HepG2 (cell line): Measurements from ENCODE around the gene ANKRD13D. TPM values are rescaled to one million over a fixed set of nuclear protein-coding genes. Genes with fewer than 3 reads are reported as not detected.

Experiments used
- ERF ChIP-seq: IDR thresholded peaks from 2 replicates; pipeline ENCODE4 v1.6.1; 2018; ENCODE audit warnings: missing biosample characterization, missing genetic modification reagents
- JUN ChIP-seq: sonication (generic); formaldehyde crosslinking; IDR thresholded peaks from 2 replicates; pipeline ENCODE4 v1.4.0; 2020; ENCODE audit warnings: mild to moderate bottlenecking, missing genetic modification reagents
- RBM22 ChIP-seq: fragments of 200-400 bp; formaldehyde crosslinking; optimal IDR thresholded peaks from 2 replicates; pipeline ENCODE3; 2017; ENCODE audit warnings: mild to moderate bottlenecking, low read length, moderate library complexity
- SATB2 ChIP-seq: sonication (generic); formaldehyde crosslinking; IDR thresholded peaks from 2 replicates; pipeline ENCODE4 v1.5.0; 2020; ENCODE audit warnings: missing genetic modification reagents
- TARDBP ChIP-seq: sonication (generic); formaldehyde crosslinking; IDR thresholded peaks from 2 replicates; pipeline ENCODE4 v1.8.0; 2022; ENCODE audit warnings: mild to moderate bottlenecking, missing genetic modification reagents
- TSC22D2 ChIP-seq: sonication (generic); formaldehyde crosslinking; IDR thresholded peaks from 2 replicates; pipeline ENCODE4 v1.5.1; 2020; ENCODE audit warnings: missing genetic modification reagents, mild to moderate bottlenecking, borderline replicate concordance
- ZNF143 ChIP-seq: sonication (generic); formaldehyde crosslinking; IDR thresholded peaks from 2 replicates; pipeline ENCODE4 v1.4.0; 2020; ENCODE audit warnings: missing genetic modification reagents
- ZNF557 ChIP-seq: sonication (generic); formaldehyde crosslinking; IDR thresholded peaks from 2 replicates; pipeline ENCODE4 v1.4.0; 2020; ENCODE audit warnings: missing genetic modification reagents
- ZNF777 ChIP-seq: sonication (generic); formaldehyde crosslinking; IDR thresholded peaks from 2 replicates; pipeline ENCODE4 v1.4.0; 2020; ENCODE audit warnings: missing genetic modification reagents
- polyA plus RNA-seq, 8 experiments: library from polyadenylated mRNA; depleted of rRNA in 3 of 8; stranded (reverse) in 7 of 8; unstranded in 1 of 8; fragments of >200 nt; fragmentation: Illumina TruSeq in 4 of 8; extraction: Trizol in 4 of 8; gene quantifications; 2 replicates each; pipeline versions ENCODE4 v1.2.1 to v1.2.3, GENCODE V29; 2011 to 2016; ENCODE audit warnings: low read depth in 4 of 8, missing spikeins in 1 of 8, mixed read lengths in 1 of 8; ENCODE audit not compliant: insufficient read depth in 1 of 8
- total RNA-seq, 5 experiments: library from RNA; depleted of rRNA; stranded (reverse); fragments of >200 nt; fragmentation: Illumina TruSeq; extraction: Trizol; gene quantifications; 2 replicates each; pipeline ENCODE4 v1.2.3, GENCODE V29; 2016; ENCODE audit warnings: low read depth in 1 of 5
- TF ChIP-seq, protein P1 (sequence below): sonication (generic); formaldehyde crosslinking; IDR thresholded peaks from 2 replicates; pipeline ENCODE4 v1.5.0; 2020; ENCODE audit warnings: mild to moderate bottlenecking, low read depth, missing genetic modification reagents, borderline replicate concordance
- TF ChIP-seq, protein P2 (sequence below): IDR thresholded peaks from 2 replicates; pipeline ENCODE4 v1.6.1; 2016; ENCODE audit warnings: missing compliant biosample characterization, missing genetic modification reagents, borderline replicate concordance
- TF ChIP-seq, protein P3 (sequence below): sonication (generic); formaldehyde crosslinking; IDR thresholded peaks from 2 replicates; pipeline ENCODE4 v1.5.1; 2020; ENCODE audit warnings: mild to moderate bottlenecking, missing genetic modification reagents, moderate library complexity
- TF ChIP-seq, protein P4 (sequence below): sonication (generic); formaldehyde crosslinking; IDR thresholded peaks from 2 replicates; pipeline ENCODE4 v1.4.0; 2020; ENCODE audit warnings: missing genetic modification reagents
- TF ChIP-seq, protein P5 (sequence below): IDR thresholded peaks from 2 replicates; pipeline ENCODE4 v1.4.0; 2020; ENCODE audit warnings: mild to moderate bottlenecking, missing genetic modification reagents

ANKRD13D gene
- total and polyA plus RNA-seq, 2 of the 13 experiments (the other 11 are each of a cell fraction or from before 2014, with no cell fraction given), result 18.6 to 27.3 TPM

DNA sequence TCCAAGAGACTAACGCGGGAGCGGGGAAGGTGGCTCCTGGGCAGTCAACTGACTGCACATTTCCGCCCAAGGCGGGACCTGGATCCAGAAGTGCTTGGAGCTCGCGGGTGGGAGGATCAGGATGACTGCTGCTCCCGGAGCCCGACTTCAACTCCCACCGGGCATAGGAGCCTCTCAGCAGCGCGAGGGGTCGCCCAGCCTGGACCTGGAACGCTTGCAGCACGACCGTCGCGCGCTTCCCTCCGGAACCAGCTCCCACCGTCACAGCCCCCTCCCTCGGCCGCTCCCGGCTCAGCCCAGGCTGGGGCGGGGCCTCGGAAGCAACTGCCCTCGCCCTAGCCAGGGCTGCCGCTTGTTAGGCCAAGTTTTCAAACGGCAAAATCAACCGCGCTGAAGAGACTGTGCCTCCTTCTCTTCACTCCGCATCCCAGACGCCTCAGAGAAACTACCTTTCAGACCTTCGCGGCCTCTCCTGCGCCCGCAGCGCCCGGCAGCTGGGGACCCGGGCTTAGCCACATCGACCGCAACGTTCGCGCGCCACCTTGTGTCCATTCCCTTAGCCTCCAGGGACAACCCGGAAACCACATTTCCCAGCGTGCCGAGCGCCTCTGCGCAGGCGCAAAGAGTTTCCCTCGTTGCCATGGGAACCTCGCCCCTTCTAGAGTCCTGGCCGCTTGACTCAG, 28.2 kb downstream of the ANKRD13D start (continued):
- TF ChIP-seq, protein P1, sequence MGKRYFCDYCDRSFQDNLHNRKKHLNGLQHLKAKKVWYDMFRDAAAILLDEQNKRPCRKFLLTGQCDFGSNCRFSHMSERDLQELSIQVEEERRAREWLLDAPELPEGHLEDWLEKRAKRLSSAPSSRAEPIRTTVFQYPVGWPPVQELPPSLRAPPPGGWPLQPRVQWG (CRISPR knock-in tag), result no peak
- TF ChIP-seq, protein P2, sequence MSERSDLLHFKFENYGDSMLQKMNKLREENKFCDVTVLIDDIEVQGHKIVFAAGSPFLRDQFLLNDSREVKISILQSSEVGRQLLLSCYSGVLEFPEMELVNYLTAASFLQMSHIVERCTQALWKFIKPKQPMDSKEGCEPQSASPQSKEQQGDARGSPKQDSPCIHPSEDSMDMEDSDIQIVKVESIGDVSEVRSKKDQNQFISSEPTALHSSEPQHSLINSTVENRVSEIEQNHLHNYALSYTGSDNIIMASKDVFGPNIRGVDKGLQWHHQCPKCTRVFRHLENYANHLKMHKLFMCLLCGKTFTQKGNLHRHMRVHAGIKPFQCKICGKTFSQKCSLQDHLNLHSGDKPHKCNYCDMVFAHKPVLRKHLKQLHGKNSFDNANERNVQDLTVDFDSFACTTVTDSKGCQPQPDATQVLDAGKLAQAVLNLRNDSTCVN (CRISPR knock-in tag), result peak; percentile 62; the same call in 1 of the 2 replicates
- peak; percentile 84 for TF ChIP-seq ZNF777 (CRISPR knock-in tag)
- TF ChIP-seq, protein P3, sequence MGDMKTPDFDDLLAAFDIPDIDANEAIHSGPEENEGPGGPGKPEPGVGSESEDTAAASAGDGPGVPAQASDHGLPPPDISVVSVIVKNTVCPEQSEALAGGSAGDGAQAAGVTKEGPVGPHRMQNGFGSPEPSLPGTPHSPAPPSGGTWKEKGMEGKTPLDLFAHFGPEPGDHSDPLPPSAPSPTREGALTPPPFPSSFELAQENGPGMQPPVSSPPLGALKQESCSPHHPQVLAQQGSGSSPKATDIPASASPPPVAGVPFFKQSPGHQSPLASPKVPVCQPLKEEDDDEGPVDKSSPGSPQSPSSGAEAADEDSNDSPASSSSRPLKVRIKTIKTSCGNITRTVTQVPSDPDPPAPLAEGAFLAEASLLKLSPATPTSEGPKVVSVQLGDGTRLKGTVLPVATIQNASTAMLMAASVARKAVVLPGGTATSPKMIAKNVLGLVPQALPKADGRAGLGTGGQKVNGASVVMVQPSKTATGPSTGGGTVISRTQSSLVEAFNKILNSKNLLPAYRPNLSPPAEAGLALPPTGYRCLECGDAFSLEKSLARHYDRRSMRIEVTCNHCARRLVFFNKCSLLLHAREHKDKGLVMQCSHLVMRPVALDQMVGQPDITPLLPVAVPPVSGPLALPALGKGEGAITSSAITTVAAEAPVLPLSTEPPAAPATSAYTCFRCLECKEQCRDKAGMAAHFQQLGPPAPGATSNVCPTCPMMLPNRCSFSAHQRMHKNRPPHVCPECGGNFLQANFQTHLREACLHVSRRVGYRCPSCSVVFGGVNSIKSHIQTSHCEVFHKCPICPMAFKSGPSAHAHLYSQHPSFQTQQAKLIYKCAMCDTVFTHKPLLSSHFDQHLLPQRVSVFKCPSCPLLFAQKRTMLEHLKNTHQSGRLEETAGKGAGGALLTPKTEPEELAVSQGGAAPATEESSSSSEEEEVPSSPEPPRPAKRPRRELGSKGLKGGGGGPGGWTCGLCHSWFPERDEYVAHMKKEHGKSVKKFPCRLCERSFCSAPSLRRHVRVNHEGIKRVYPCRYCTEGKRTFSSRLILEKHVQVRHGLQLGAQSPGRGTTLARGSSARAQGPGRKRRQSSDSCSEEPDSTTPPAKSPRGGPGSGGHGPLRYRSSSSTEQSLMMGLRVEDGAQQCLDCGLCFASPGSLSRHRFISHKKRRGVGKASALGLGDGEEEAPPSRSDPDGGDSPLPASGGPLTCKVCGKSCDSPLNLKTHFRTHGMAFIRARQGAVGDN (CRISPR knock-in tag), result peak; percentile 92
- no peak for TF ChIP-seq SATB2
- TF ChIP-seq TSC22D2, result peak; percentile 50; the same call in 1 of the 2 replicates
- peak; percentile 99 for TF ChIP-seq ZNF143 (CRISPR knock-in tag)
- TF ChIP-seq, protein P4, sequence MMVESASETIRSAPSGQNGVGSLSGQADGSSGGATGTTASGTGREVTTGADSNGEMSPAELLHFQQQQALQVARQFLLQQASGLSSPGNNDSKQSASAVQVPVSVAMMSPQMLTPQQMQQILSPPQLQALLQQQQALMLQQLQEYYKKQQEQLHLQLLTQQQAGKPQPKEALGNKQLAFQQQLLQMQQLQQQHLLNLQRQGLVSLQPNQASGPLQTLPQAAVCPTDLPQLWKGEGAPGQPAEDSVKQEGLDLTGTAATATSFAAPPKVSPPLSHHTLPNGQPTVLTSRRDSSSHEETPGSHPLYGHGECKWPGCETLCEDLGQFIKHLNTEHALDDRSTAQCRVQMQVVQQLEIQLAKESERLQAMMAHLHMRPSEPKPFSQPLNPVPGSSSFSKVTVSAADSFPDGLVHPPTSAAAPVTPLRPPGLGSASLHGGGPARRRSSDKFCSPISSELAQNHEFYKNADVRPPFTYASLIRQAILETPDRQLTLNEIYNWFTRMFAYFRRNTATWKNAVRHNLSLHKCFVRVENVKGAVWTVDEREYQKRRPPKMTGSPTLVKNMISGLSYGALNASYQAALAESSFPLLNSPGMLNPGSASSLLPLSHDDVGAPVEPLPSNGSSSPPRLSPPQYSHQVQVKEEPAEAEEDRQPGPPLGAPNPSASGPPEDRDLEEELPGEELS (CRISPR knock-in tag), result peak; percentile 32; the same call in 1 of the 2 replicates
- TF ChIP-seq ERF (CRISPR knock-in tag), result peak; percentile 75; the same call in 1 of the 2 replicates
- 0 out of 2 replicates have a peak, but pooled peaks have one; percentile 40 for TF ChIP-seq JUN
- peak; percentile 76; the same call in 1 of the 2 replicates for TF ChIP-seq ZNF557
- TF ChIP-seq RBM22, result peak; percentile 83
- TF ChIP-seq, protein P5, sequence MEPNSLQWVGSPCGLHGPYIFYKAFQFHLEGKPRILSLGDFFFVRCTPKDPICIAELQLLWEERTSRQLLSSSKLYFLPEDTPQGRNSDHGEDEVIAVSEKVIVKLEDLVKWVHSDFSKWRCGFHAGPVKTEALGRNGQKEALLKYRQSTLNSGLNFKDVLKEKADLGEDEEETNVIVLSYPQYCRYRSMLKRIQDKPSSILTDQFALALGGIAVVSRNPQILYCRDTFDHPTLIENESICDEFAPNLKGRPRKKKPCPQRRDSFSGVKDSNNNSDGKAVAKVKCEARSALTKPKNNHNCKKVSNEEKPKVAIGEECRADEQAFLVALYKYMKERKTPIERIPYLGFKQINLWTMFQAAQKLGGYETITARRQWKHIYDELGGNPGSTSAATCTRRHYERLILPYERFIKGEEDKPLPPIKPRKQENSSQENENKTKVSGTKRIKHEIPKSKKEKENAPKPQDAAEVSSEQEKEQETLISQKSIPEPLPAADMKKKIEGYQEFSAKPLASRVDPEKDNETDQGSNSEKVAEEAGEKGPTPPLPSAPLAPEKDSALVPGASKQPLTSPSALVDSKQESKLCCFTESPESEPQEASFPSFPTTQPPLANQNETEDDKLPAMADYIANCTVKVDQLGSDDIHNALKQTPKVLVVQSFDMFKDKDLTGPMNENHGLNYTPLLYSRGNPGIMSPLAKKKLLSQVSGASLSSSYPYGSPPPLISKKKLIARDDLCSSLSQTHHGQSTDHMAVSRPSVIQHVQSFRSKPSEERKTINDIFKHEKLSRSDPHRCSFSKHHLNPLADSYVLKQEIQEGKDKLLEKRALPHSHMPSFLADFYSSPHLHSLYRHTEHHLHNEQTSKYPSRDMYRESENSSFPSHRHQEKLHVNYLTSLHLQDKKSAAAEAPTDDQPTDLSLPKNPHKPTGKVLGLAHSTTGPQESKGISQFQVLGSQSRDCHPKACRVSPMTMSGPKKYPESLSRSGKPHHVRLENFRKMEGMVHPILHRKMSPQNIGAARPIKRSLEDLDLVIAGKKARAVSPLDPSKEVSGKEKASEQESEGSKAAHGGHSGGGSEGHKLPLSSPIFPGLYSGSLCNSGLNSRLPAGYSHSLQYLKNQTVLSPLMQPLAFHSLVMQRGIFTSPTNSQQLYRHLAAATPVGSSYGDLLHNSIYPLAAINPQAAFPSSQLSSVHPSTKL (CRISPR knock-in tag), result peak; percentile 18; the same call in 1 of the 2 replicates
- TF ChIP-seq TARDBP (CRISPR knock-in tag), result peak; percentile 60; the same call in 1 of the 2 replicates
